BE2C (cell line): ENCODE data around the gene PKIB.

ENCODE experiments used
- DNase-seq: peaks from one replicate; pipeline ENCODE4 v3.0.0-alpha.2; 2020
- H3K27me3 ChIP-seq: fragments of 250-450 bp; sonication (Bioruptor Pico); 2 replicates; pipeline ENCODE4 v1.5.1; 2020; ENCODE audit warnings: mild to moderate bottlenecking
- H3K36me3 ChIP-seq: fragments of 250-450 bp; sonication (Bioruptor Pico); 2 replicates; pipeline ENCODE4 v1.5.1; 2020; ENCODE audit warnings: mild to moderate bottlenecking
- H3K4me1 ChIP-seq: fragments of 250-450 bp; sonication (Bioruptor Pico); 2 replicates; pipeline ENCODE4 v1.5.1; 2020
- H3K4me3 ChIP-seq: 2 replicates; pipeline ENCODE4 v1.5.1; 2011; ENCODE audit warnings: low read depth, low read length
- H3K9me3 ChIP-seq: fragments of 250-450 bp; sonication (Bioruptor Pico); 2 replicates; pipeline ENCODE4 v1.5.1; 2020
- CTCF ChIP-seq: IDR thresholded peaks from 2 replicates; pipeline ENCODE4 v1.5.1; 2012; ENCODE audit warnings: mild to moderate bottlenecking, low read depth, low read length

Gene PKIB

DNA sequence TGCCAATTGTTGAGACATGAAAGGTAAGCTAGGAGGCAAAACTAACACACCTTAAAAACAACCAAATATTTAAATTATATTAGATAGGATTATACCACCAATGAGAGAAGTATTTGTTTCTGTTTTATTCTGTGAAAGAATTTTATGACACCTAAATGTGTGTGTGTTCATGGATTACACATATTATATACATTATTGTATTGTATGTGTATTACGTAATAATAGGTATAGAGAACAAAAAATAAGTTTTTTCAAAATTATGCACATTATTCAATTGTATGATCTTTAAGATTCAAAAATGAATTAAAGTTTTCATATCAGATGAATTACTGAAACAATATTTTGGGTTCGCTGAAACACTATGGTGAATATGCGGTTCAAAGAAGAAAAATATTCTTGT is 85.0 kb downstream of the PKIB start:
- Histone ChIP-seq H3K4me3 (no peak overlapping the region), H3K4me1 (no peaks in the 10 kb centered on the region)
- TF ChIP-seq CTCF = no peak

DNA sequence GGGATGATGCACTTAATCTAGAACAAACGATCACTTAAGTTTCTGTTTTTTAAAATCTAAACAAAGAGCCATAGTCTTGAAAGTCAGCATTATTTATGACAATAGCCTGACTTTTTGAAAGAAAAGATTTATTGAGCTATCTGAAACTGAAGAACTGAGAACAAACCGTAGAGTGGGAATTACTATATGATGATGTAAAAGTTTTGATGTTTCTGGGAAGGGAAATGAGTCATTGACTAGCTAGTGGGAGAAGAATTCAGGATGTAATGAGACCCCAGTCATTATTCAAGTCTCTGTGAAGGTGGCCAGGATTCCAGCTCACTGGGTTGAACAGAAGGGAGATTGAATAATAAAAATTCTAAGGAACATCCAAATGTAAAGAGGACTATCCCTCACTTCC is 85.9 kb downstream of the PKIB start:
- Histone ChIP-seq H3K4me3 (no peak overlapping the region), H3K4me1 (no peaks in the 10 kb centered on the region), H3K36me3 (no peaks in the 10 kb centered on the region), H3K27me3 (no peaks in the 10 kb centered on the region), H3K9me3 (no peaks in the 10 kb centered on the region; the same call in 1 of the 2 replicates)
- no peak for TF ChIP-seq CTCF
- DNase-seq = no peak

More for the DNA sequence above, 85.0 kb downstream of the PKIB start:
- H3K36me3 ChIP-seq = no peaks in the 10 kb centered on the region
- H3K27me3 ChIP-seq = no peaks in the 10 kb centered on the region
- H3K9me3 ChIP-seq = no peaks in the 10 kb centered on the region; the same call in 1 of the 2 replicates
- no peak for DNase-seq

DNA sequence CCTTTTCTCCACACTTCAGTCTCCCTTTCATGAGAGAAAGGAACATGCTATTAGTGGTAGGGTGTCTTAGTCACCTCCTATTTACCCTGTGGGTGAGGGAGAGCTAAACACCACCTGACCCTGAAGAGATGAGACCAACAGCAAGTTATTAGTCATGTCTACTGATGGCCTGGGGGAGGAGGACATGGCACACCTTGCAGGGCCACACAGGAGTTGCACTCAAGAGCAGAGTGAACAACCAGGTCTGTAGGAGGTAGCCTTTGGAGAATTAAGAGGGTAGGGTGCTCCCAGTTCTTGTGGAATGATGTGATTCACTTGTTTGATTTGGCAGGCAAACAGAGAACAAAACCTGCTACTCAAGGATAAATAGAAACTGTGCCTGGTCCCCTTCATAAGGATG is 86.6 kb downstream of the PKIB start:
- DNase-seq = no peak
- no peak for TF ChIP-seq CTCF
- no peaks in the 10 kb centered on the region for H3K4me1 ChIP-seq

GRCh38 chr6:122697458-122697857 is 87.3 kb downstream of the PKIB start:
- DNase-seq = no peak
- H3K9me3 ChIP-seq = no peaks in the 10 kb centered on the region
- no peaks in the 10 kb centered on the region for H3K4me1 ChIP-seq
- no peaks in the 10 kb centered on the region for H3K27me3 ChIP-seq
- no peak for TF ChIP-seq CTCF
- H3K36me3 ChIP-seq = no peaks in the 10 kb centered on the region
- no peak overlapping the region for H3K4me3 ChIP-seq

More for the DNA sequence above, 86.6 kb downstream of the PKIB start:
- no peaks in the 10 kb centered on the region for H3K36me3 ChIP-seq
- H3K4me3 ChIP-seq = no peak overlapping the region
- no peaks in the 10 kb centered on the region; the same call in 1 of the 2 replicates for H3K9me3 ChIP-seq
- no peaks in the 10 kb centered on the region for H3K27me3 ChIP-seq

- DNase-seq = no peak
- Histone ChIP-seq H3K27me3 (no peaks in the 10 kb centered on the region), H3K4me1 (no peaks in the 10 kb centered on the region), H3K9me3 (no peaks in the 10 kb centered on the region), H3K36me3 (no peaks in the 10 kb centered on the region), H3K4me3 (no peak overlapping the region)
- TF ChIP-seq CTCF = no peak
Observed at GRCh38 chr6:122701666-122702065, 91.5 kb downstream of the PKIB start.

GRCh38 chr6:122702841-122703240 is 92.6 kb downstream of the PKIB start:
- no peak overlapping the region for H3K4me3 ChIP-seq
- H3K27me3 ChIP-seq = no peaks in the 10 kb centered on the region
- no peaks in the 10 kb centered on the region for H3K36me3 ChIP-seq
- H3K4me1 ChIP-seq = no peaks in the 10 kb centered on the region
- no peak for DNase-seq
- H3K9me3 ChIP-seq = no peaks in the 10 kb centered on the region
- no peak for TF ChIP-seq CTCF
